Activated B cell treated with CpG ODN at 0.5 μM for 24 hours (primary cell): ENCODE results near the gene SOD2. TPM values are rescaled to one million over a fixed set of nuclear protein-coding genes. Genes with fewer than 3 reads are reported as not detected.
"Not testable (repeated sequence)": the region's sequence is repeated elsewhere in the genome, so short reads cannot be mapped to it uniquely, and the experiment has no call there.

Experiments used
- ATAC-seq: fragments of 200-7000 bp; cut with Tn5 transposase; one replicate; pipeline ENCODE4 v1.10.0; 2021; ENCODE audit warnings: low read depth, mild to moderate bottlenecking, moderate library complexity
- CTCF ChIA-PET: fragments of 350-600 bp; sonication (Branson Sonifier 250); formaldehyde crosslinking; loops from one replicate; lab custom pipeline; 2021; ENCODE audit warnings: antibody characterized with exemption; lab: Charles Lee
- POLR2A ChIA-PET: fragments of 350-600 bp; sonication (Branson Sonifier 250); formaldehyde crosslinking; loops from one replicate; lab custom pipeline; 2021; ENCODE audit warnings: antibody characterized with exemption; lab: Charles Lee
- DNase-seq: peaks from one replicate; pipeline ENCODE4 v3.0.0; 2022
- H3K27ac Mint-ChIP-seq: one replicate; pipeline ENCODE4 v1.8.0; 2020; ENCODE audit warnings: mixed read lengths
- H3K27me3 Mint-ChIP-seq: one replicate; pipeline ENCODE4 v1.8.0; 2021; ENCODE audit warnings: mixed read lengths
- H3K36me3 Mint-ChIP-seq: one replicate; pipeline ENCODE4 v1.8.0; 2021; ENCODE audit warnings: low read depth, mixed read lengths
- H3K4me1 Mint-ChIP-seq: one replicate; pipeline ENCODE4 v1.8.0; 2021; ENCODE audit warnings: mixed read lengths
- H3K4me3 Mint-ChIP-seq: one replicate; pipeline ENCODE4 v1.8.0; 2020; ENCODE audit warnings: mild to moderate bottlenecking, mixed read lengths
- H3K9me3 Mint-ChIP-seq: one replicate; pipeline ENCODE4 v1.8.0; 2020; ENCODE audit warnings: mixed read lengths
- CTCF ChIP-seq: fragments of 200-600 bp; IDR thresholded peaks from one replicate; pipeline ENCODE4 v1.8.0; 2022; ENCODE audit warnings: antibody characterized with exemption, mild to moderate bottlenecking
- intact Hi-C: fragments of 100-400 bp; cut with micrococcal nuclease; formaldehyde crosslinking; loops from one replicate; pipeline ENCODE4 v1.15.1; 2024
- total RNA-seq: library from RNA; stranded (reverse); gene quantifications from 2 replicates; pipeline ENCODE4 v1.2.3, GENCODE V29; 2022

The SOD2 gene
- total RNA-seq, 1 donor from 2014 or later, result 98.2 TPM

DNA sequence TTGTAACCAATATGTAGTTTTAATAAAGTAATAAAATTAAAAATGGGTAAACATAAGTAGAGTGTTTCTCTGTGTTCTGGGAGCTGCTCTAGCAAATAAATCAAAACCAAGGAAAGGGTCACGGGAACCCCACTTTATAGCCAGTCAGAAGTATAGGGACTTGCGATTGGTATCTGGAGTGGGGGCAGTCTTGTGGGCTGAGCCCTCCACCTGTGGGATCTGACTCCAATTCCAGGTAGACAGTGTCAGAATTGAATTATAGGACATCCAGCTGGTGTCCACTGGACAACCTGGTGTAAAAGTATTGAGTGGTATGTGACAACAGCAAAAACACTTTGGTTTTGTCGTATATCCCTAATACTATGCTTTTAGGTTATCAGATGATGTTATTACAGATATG is 14.5 kb downstream of the SOD2 start:
- DNase-seq (no peak), ATAC-seq (no peak)
- intact Hi-C loops, result no loop called here
- H3K36me3 Mint-ChIP-seq, result peaks cover 43% of the 10 kb centered on the region
- H3K4me3 Mint-ChIP-seq, result no peak overlapping the region
- H3K9me3 Mint-ChIP-seq, result no peaks in the 10 kb centered on the region
- no peak overlapping the region for H3K27ac Mint-ChIP-seq
- ChIA-PET POLR2A (no interaction called here), CTCF (no interaction called here)
- H3K27me3 Mint-ChIP-seq, result no peaks in the 10 kb centered on the region
- no peaks in the 10 kb centered on the region for H3K4me1 Mint-ChIP-seq
- TF ChIP-seq CTCF, result no peak

DNA sequence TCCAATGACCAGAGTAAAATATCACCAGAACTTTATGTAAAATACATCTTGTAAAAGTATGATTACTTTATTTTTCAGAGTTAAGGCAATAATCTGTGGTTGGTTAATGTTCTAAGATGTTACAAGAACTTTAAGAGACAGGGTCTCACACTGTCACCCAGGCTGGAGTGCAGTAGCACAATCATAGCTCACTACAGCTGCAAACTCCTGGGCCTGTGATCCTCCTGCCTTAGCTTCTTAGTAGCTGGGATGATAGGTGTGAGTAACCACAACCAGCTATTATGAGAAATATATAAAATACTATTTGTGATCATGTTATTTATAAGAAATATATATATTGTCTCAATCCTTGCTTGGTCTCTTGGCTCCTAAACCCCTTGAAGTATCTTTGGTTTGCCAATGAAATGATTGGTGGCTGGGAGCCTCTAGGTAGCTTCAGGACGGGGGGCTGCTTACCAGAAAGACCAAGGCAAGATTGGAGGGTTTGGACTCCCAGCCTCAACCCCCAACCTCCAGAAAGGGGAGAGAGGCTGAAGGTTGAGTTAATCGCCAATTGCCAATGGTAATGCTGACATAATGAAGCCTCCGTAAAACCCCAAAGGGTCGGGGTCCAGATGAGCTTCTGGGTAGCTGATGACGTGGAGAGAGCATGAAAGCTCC is 15.4 kb downstream of the SOD2 start:
- H3K27me3 Mint-ChIP-seq, result no peaks in the 10 kb centered on the region
- ChIA-PET POLR2A (no interaction called here), CTCF (no interaction called here)
- DNase-seq (no peak), ATAC-seq (no peak)
- no peak overlapping the region for H3K27ac Mint-ChIP-seq
- H3K9me3 Mint-ChIP-seq, result no peaks in the 10 kb centered on the region
- TF ChIP-seq CTCF, result no peak
- no peak overlapping the region for H3K4me3 Mint-ChIP-seq
- no peaks in the 10 kb centered on the region for H3K4me1 Mint-ChIP-seq
- intact Hi-C loops, result no loop called here
- H3K36me3 Mint-ChIP-seq, result peaks cover 39% of the 10 kb centered on the region

GRCh38 chr6:159676890-159677505 is 16.0 kb downstream of the SOD2 start:
- Mint-ChIP-seq H3K4me1 (no peaks in the 10 kb centered on the region), H3K27ac (no peak overlapping the region), H3K4me3 (no peak overlapping the region), H3K36me3 (peaks cover 35% of the 10 kb centered on the region), H3K9me3 (no peaks in the 10 kb centered on the region), H3K27me3 (no peaks in the 10 kb centered on the region)
- POLR2A ChIA-PET, result no interaction called here
- ATAC-seq (no peak), DNase-seq (no peak)
- TF ChIP-seq CTCF, result no peak
- intact Hi-C loops, result no loop called here
- CTCF ChIA-PET, result no interaction called here

GRCh38 chr6:159676236-159676635 is 16.8 kb downstream of the SOD2 start:
- intact Hi-C loops, CTCF ChIA-PET, H3K27me3 Mint-ChIP-seq, H3K9me3 Mint-ChIP-seq, H3K4me1 Mint-ChIP-seq, DNase-seq, H3K27ac Mint-ChIP-seq, ATAC-seq, POLR2A ChIA-PET, H3K4me3 Mint-ChIP-seq: not testable (repeated sequence)
- H3K36me3 Mint-ChIP-seq, result peaks cover 34% of the 10 kb centered on the region

GRCh38 chr6:159665868-159666635 is 27.0 kb downstream of the SOD2 start:
- Mint-ChIP-seq H3K36me3 (peaks cover 15% of the 10 kb centered on the region), H3K9me3 (peaks cover 3% of the 10 kb centered on the region), H3K4me3 (no peak overlapping the region), H3K27ac (no peak overlapping the region), H3K27me3 (no peaks in the 10 kb centered on the region), H3K4me1 (no peaks in the 10 kb centered on the region)
- ATAC-seq, result no peak
- ChIA-PET POLR2A (no interaction called here), CTCF (interaction anchor here (0.7 kb wide), 1 partner anchor 10 kb away, joined by 3 read pairs; no protein-coding TSS in a partner anchor)
- DNase-seq, result no peak
- intact Hi-C loops, result no loop called here
- no peak for TF ChIP-seq CTCF

DNA sequence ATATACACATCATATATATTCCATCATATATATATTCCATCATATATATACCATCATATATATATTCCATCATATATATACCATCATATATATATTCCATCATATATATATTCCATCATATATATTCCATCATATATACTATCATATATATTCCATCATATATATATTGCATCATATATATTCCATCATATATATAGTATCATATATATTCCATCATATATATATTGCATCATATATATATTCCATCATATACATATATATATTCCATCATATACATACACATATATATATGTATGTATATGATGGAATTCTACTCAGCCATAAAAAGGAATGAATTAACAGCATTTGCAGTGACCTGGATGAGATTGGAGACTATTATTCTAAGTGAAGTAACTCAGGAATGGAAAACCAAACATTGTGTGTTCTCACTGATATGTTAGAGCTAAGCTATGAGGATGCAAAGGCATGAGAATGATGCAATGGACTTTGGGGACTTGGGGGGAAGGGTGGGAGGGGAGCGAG is 29.6 kb downstream of the SOD2 start:
- H3K36me3 Mint-ChIP-seq, ATAC-seq, H3K9me3 Mint-ChIP-seq, H3K4me3 Mint-ChIP-seq, H3K27ac Mint-ChIP-seq, DNase-seq, CTCF ChIA-PET, intact Hi-C loops, H3K27me3 Mint-ChIP-seq, POLR2A ChIA-PET, H3K4me1 Mint-ChIP-seq: not testable (repeated sequence)

GRCh38 chr6:159661977-159662376 is 31.1 kb downstream of the SOD2 start:
- H3K9me3 Mint-ChIP-seq, H3K4me3 Mint-ChIP-seq, ATAC-seq, intact Hi-C loops, H3K36me3 Mint-ChIP-seq, DNase-seq, H3K27me3 Mint-ChIP-seq, H3K4me1 Mint-ChIP-seq, H3K27ac Mint-ChIP-seq, POLR2A ChIA-PET, CTCF ChIA-PET: not testable (repeated sequence)
